Calu3 (cell line): Measurements from ENCODE around the gene MAGOHB. TPM values are rescaled to one million over a fixed set of nuclear protein-coding genes. Genes with fewer than 3 reads are reported as not detected.
"Not testable (repeated sequence)": the region's sequence is repeated elsewhere in the genome, so short reads cannot be mapped to it uniquely, and the experiment has no call there.

Source experiments
- BruUV-seq: library from RNA; stranded (reverse); fragments of 400-500 nt; replicated peaks from 2 replicates; lab custom pipeline; 2021; lab: Mats Ljungman, UMichigan
- CTCF ChIA-PET: fragments of 300-600 bp; sonication (Branson Sonifier 250); formaldehyde crosslinking; loops from one replicate; lab custom pipeline; 2022; ENCODE audit warnings: antibody characterized with exemption; lab: Charles Lee
- DNase-seq: peaks from one replicate; pipeline ENCODE4 v3.0.0; 2022
- H3K27ac Mint-ChIP-seq: one replicate; pipeline ENCODE4 v1.8.0; 2022; ENCODE audit warnings: mixed read lengths; ENCODE audit not compliant: unreplicated experiment
- H3K27me3 Mint-ChIP-seq: one replicate; pipeline ENCODE4 v1.8.0; 2022; ENCODE audit warnings: mixed read lengths; ENCODE audit not compliant: unreplicated experiment
- H3K36me3 Mint-ChIP-seq: one replicate; pipeline ENCODE4 v1.8.0; 2022; ENCODE audit warnings: mild to moderate bottlenecking, moderate library complexity, mixed read lengths; ENCODE audit not compliant: insufficient read depth, unreplicated experiment
- H3K4me1 Mint-ChIP-seq: one replicate; pipeline ENCODE4 v1.8.0; 2022; ENCODE audit warnings: mild to moderate bottlenecking, low read depth, mixed read lengths; ENCODE audit not compliant: unreplicated experiment
- H3K4me3 Mint-ChIP-seq: one replicate; pipeline ENCODE4 v1.8.0; 2022; ENCODE audit warnings: mild to moderate bottlenecking, low read depth, moderate library complexity, mixed read lengths; ENCODE audit not compliant: unreplicated experiment
- H3K9me3 Mint-ChIP-seq: one replicate; pipeline ENCODE4 v1.8.0; 2022; ENCODE audit warnings: low read depth, mixed read lengths; ENCODE audit not compliant: unreplicated experiment
- CTCF ChIP-seq: fragments of 200-600 bp; IDR thresholded peaks from one replicate; pipeline ENCODE4 v1.8.0; 2022; ENCODE audit warnings: antibody characterized with exemption; ENCODE audit not compliant: unreplicated experiment
- intact Hi-C: fragments of 100-400 bp; cut with micrococcal nuclease; formaldehyde crosslinking; loops from one replicate; pipeline ENCODE4 v1.10.0; 2022; ENCODE audit not compliant: unreplicated experiment
- total RNA-seq: library from RNA; stranded (reverse); gene quantifications from 2 replicates; pipeline ENCODE4 v1.2.3, GENCODE V29; 2022

MAGOHB gene
- total RNA-seq, 1 experiment from 2014 or later, result 61.4 TPM

GRCh38 chr12:10590966-10591365, 22.4 kb downstream of the MAGOHB start:
- CTCF ChIA-PET, result no interaction called here
- Mint-ChIP-seq H3K27me3 (no peaks in the 10 kb centered on the region), H3K27ac (no peak overlapping the region), H3K4me1 (no peaks in the 10 kb centered on the region), H3K36me3 (no peaks in the 10 kb centered on the region), H3K4me3 (no peak overlapping the region), H3K9me3 (no peaks in the 10 kb centered on the region)
- no peak for DNase-seq
- no peak for TF ChIP-seq CTCF
- intact Hi-C loops, result no loop called here
- BruUV-seq, result no TSS peak

GRCh38 chr12:10584415-10584814, 29.0 kb downstream of the MAGOHB start:
- no peak for TF ChIP-seq CTCF
- no peaks in the 10 kb centered on the region for H3K4me1 Mint-ChIP-seq
- no TSS peak for BruUV-seq
- H3K36me3 Mint-ChIP-seq, result no peaks in the 10 kb centered on the region
- no peak overlapping the region for H3K27ac Mint-ChIP-seq
- no peaks in the 10 kb centered on the region for H3K27me3 Mint-ChIP-seq
- H3K4me3 Mint-ChIP-seq, result no peak overlapping the region
- CTCF ChIA-PET, result no interaction called here
- no peak for DNase-seq
- no peaks in the 10 kb centered on the region for H3K9me3 Mint-ChIP-seq
- intact Hi-C loops, result no loop called here

GRCh38 chr12:10582704-10583103, 30.7 kb downstream of the MAGOHB start:
- Mint-ChIP-seq H3K36me3 (no peaks in the 10 kb centered on the region), H3K4me1 (no peaks in the 10 kb centered on the region), H3K4me3 (no peak overlapping the region), H3K9me3 (no peaks in the 10 kb centered on the region), H3K27me3 (no peaks in the 10 kb centered on the region), H3K27ac (no peak overlapping the region)
- CTCF ChIA-PET, result no interaction called here
- DNase-seq, result no peak
- no TSS peak for BruUV-seq
- intact Hi-C loops, result no loop called here
- no peak for TF ChIP-seq CTCF

GRCh38 chr12:10582133-10582532, 31.3 kb downstream of the MAGOHB start:
- BruUV-seq, intact Hi-C loops, H3K36me3 Mint-ChIP-seq, H3K9me3 Mint-ChIP-seq, H3K4me1 Mint-ChIP-seq, DNase-seq, H3K27me3 Mint-ChIP-seq, H3K27ac Mint-ChIP-seq, H3K4me3 Mint-ChIP-seq, CTCF ChIA-PET: not testable (repeated sequence)

GRCh38 chr12:10574307-10574706, 39.1 kb downstream of the MAGOHB start:
- Mint-ChIP-seq H3K27me3 (no peaks in the 10 kb centered on the region), H3K4me3 (no peak overlapping the region), H3K27ac (no peak overlapping the region), H3K9me3 (no peaks in the 10 kb centered on the region), H3K36me3 (no peaks in the 10 kb centered on the region), H3K4me1 (no peaks in the 10 kb centered on the region)
- intact Hi-C loops, result no loop called here
- no peak for TF ChIP-seq CTCF
- BruUV-seq, result no TSS peak
- DNase-seq, result no peak
- CTCF ChIA-PET, result no interaction called here

GRCh38 chr12:10572021-10572490, 41.4 kb downstream of the MAGOHB start:
- not testable (repeated sequence) for BruUV-seq, H3K9me3 Mint-ChIP-seq, H3K4me1 Mint-ChIP-seq

More at GRCh38 chr12:10572021-10572490, 41.4 kb downstream of the MAGOHB start:
- CTCF ChIA-PET, H3K27ac Mint-ChIP-seq, H3K36me3 Mint-ChIP-seq, H3K4me3 Mint-ChIP-seq, intact Hi-C loops, DNase-seq, H3K27me3 Mint-ChIP-seq: not testable (repeated sequence)
